NCI-H2196 treated with DMSO at 0.1 percent for 48 hours (cell line): Measurements from ENCODE around the gene SLC6A18.
"Not testable (repeated sequence)": the region's sequence is repeated elsewhere in the genome, so short reads cannot be mapped to it uniquely, and the experiment has no call there.

Experiments used
- DNase-seq: peaks from one replicate; lab custom pipeline; 2025; ENCODE audit not compliant: unreplicated experiment; lab: John Stamatoyannopoulos, UW

SLC6A18 gene

GRCh38 chr5:1274471-1274870 is 49.3 kb downstream of the SLC6A18 start:
- no peak for DNase-seq

- DNase-seq, result not testable (repeated sequence)
Measured at GRCh38 chr5:1275397-1276391, 50.5 kb downstream of the SLC6A18 start.

- DNase-seq, result no peak
Measured at GRCh38 chr5:1276930-1277329, 51.7 kb downstream of the SLC6A18 start.

GRCh38 chr5:1277331-1277730 is 52.1 kb downstream of the SLC6A18 start:
- DNase-seq, result no peak

GRCh38 chr5:1277781-1278180 is 52.6 kb downstream of the SLC6A18 start:
- no peak for DNase-seq

GRCh38 chr5:1278216-1278615 is 53.0 kb downstream of the SLC6A18 start:
- DNase-seq, result no peak

GRCh38 chr5:1278656-1279442 is 53.7 kb downstream of the SLC6A18 start:
- DNase-seq, result no peak

GRCh38 chr5:1279443-1280151 is 54.4 kb downstream of the SLC6A18 start:
- no peak for DNase-seq

GRCh38 chr5:1280177-1281037 is 55.2 kb downstream of the SLC6A18 start:
- no peak for DNase-seq

GRCh38 chr5:1281038-1281882 is 56.1 kb downstream of the SLC6A18 start:
- no peak for DNase-seq

GRCh38 chr5:1282131-1282992 is 57.2 kb downstream of the SLC6A18 start:
- DNase-seq, result peak; percentile 10

GRCh38 chr5:1282993-1283728 is 58.0 kb downstream of the SLC6A18 start:
- DNase-seq, result not testable (repeated sequence)

GRCh38 chr5:1283729-1284041 is 58.5 kb downstream of the SLC6A18 start:
- DNase-seq, result not testable (repeated sequence)

- DNase-seq, result not testable (repeated sequence)
Measured at GRCh38 chr5:1284336-1284970, 59.3 kb downstream of the SLC6A18 start.

GRCh38 chr5:1285141-1285540 is 60.0 kb downstream of the SLC6A18 start:
- DNase-seq, result no peak

- DNase-seq, result no peak
Measured at GRCh38 chr5:1285883-1286291, 60.7 kb downstream of the SLC6A18 start.
